Measurements from ENCODE around the gene MYH9.

MYH9 gene

DNA sequence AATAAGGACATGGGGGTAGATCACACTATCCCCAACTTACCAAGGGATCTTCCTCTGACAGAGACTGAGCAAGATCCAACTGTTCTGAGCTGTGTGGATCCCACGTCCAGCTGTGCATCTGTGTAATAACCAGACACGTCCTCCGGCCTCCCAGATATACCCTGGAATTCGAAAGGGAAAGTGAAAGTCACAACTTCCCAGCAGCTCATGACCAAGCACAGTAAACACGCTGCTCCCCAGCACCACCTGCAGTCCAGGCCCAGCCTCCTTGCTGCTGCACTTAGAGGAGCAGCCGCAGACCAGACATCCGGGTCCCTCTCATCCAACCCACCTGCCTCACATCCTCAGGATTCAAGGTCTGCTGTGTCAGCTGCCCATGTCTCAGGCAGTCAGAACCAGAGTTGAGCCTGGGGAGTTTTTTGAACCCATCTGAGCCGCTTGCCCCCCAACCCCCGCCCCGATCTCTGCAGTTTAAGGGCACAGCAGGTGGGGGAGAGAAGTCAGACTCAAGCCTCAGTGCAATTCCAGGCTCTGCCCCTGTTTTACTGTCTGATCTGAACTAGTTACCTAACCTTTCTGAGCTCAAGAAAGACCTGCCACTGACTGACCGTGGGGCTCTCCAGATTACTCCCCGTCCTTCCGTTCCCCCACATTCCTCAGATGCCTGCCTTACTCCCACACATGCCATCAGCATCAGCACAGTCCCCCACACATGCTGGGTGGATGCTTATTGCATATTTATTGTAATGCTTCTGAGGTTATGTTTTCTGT, 148.2 kb downstream of the MYH9 start, which contains the start of gene APOL2:
APOL2 (minus strand) TSS at position 127 of the 771 bp plus-strand sequence. CDS start 6,365 bp downstream, outside the sequence.
- peak; percentile 87 for DNase-seq

DNA sequence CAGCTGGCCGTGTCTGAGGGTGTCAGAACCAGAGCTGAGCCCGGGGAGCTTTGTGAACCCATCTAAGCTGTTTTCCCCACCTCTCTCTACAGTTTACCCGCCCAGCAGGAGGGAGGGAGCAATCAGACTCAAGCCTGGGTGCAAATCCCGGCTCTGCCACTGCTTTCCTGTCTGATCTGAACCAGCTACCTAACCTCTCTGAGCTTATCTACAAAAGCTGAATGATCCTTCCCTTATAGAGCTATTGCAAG, 148.7 kb downstream of the MYH9 start:
- DNase-seq = no peak

DNA sequence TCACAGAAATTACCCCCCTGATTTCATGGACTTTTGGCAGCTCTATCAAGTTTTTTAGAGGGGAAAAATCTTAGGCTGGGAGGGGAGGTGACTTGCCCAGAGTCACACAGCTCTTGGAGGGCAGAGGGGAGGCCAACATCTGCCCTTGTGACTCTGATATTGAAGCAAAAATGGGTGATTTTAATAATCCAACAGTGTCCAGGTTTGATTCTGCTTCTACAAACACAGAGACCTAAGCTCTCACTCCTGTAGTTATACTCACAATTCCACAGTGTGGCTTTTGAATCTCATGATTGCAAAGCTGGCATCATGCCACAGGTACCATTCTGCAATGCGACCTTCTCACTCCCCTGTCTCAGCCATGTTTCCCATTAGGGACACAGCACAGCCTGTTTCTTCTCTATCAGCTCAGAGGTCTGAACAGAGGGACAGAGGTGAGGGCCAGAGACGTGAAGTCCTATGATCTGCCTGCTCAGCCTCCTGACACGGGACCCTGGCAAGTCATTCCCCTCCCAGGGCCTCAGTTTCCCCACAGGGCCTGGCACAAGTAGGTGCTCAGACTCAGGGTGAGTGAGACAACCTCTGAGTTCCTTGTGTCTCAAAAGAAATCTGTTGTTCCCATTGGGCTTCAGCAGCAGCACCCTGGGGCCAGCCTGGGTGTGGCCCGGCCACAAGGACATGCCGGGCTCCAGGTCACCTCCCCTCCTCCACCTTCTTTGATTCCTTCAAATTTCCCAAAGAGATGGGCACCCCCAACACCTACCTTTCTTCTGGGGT, 149.2 kb downstream of the MYH9 start:
- DNase-seq = no peak

DNA sequence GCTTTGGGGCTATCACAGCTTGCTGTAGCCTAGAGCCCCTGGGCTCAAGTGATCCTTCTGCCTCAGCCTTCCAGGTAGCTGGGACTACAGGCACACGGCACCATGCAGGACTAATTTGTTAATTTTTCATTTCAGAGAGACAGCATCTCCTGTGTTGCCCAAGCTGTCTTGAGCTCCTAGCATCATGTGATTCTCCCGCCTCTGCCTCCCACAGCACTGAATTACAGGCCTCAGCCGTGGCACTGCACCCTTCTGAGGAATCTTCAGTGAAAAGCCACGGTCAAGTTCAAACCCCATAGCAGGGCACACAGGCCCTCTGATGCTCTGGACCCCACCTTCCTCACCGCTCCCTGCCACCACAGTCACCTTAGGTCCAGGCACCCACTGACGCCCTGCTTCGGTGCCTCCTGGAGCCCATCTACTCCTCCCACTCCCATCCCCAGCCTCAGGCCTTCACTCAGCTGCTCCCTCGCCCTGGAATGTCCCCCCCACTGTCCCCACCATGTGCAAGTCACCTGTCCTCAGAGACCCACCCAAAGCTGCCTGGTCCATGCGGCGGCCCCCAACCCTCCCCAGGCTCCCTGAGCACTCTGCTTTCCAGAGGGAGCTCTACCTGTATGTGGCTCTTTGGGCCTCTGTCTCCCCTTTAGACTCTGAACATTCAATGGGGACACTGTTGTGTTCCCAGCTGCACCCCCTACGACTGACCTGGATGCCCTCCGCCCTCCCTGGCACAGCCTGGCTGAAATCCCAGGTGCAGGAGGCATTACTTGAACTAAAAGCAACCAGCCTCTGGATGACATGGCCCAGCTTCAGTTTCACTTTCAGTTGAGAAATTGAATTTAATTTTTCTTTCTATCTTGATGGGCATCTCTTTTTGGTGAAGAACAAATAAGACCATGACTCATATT, 150.1 kb downstream of the MYH9 start:
- peak; percentile 51 for DNase-seq

DNA sequence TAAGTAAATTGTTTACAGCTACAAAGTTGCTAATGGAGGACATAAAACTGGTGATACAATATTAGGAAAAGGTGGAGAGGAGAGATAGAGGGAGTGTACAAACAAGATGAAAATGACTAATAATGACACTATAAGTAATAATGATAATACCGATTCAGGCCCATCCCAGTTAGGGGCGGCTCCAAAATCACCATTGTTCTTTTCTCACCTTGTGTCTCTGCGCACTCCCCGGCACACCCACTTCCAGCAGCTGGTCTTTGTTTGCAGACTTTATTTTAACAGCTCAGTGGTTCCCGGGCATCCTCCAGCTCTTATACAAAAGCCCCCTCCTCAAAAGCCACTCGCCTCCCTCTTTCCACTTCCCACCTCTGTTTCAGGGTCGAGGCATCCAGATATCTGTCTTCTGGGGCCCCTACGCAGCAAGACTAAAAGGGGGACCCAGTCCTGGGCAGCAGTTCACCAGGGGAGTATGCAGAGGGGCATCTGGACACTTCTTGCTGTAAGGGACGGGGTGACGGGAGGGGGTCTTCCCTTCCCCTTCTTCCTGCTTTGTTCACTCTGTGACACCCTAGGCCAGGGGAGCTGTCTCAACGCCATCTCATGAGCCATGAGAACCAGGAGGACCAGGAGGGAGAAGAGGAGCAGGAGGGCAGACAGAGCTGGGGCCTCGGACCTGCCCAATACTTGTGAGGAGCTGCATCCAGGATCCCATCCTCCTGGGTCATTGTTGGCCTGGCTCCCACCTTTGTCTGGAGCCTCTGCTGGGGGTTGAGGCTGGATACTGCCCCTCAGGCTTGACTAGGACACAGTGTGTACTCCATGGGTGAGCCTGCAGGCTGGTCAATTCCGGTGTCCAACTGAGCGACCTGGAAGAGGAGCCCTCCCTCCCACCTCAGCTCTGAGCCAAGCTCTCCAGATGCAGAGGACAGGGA, 151.1 kb downstream of the MYH9 start:
- no peak for DNase-seq

DNA sequence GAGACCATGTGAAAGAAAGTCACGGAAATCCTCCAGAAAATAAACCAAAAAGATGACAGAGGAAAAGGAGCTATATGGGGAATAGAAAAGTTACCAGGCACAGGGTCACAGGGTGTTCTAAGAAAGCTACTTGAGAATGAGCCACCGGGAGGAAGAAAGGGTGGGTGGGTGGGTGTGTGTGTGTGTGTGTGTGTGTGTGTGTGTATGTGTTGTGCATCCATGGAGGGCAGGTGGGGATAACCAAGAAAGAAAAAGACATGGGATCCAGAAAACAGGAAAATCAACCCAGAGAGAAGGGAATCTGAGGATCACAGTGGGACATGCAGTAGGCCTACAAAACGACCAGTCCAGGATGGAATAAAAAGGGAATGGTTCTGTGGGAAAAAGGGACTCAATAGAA, 152.2 kb downstream of the MYH9 start:
- DNase-seq = no peak

DNA sequence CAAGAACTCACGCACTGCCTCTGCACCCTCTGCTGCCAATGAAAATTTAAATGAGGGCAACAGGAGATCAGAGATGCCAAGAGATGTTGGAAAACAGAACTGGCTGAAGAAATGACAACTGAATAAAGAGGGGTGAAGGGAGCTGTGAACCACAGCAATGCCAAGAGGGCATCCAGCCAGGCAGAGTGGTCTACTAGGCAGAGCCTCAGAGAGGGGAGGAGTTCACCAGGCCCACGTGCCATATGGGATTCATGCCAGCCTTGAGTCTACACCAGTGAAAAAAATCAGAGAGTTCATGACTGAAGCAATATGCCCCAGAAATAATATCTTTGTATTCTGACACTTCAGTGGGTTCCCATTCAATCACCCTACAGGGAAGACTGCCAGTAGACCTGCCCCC, 152.8 kb downstream of the MYH9 start:
- no peak for DNase-seq

DNA sequence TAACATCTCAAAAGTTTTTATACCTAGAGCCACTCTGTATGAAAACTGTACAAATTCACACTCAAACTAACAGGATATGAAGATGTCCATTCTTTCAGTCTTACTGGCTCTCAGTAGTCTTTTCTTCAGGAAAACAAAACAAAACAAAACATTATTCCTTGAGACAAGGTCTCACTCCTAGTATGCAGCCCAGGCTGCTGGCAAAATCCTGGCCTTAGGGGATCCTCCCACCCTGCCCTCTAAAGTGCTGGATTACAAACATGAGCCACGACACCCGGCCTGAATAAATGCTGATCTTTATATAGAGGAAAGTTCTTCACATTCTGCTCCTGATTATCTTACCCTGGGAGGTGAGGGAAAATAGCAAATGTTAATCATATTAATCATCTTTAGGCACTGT, 153.6 kb downstream of the MYH9 start:
- no peak for DNase-seq

DNA sequence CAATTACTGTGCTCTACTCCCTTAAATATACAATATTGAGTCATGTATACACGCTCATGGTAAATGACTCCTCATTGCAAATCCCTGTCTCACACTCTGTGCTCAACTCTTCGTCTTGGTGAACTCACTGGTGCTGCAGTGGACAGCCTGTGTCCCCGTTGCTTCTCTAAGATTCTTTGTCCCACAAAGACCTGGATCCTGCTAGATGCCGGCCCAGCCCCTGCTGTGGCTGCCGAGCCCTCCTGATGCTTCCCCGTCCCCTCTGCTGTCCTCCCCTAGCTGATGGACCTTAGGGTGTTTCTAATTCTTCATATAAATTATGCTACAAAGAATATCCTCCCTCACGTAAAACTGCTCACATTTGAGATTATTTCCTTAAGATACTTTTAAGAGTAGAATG, 154.0 kb downstream of the MYH9 start:
- no peak for DNase-seq

DNA sequence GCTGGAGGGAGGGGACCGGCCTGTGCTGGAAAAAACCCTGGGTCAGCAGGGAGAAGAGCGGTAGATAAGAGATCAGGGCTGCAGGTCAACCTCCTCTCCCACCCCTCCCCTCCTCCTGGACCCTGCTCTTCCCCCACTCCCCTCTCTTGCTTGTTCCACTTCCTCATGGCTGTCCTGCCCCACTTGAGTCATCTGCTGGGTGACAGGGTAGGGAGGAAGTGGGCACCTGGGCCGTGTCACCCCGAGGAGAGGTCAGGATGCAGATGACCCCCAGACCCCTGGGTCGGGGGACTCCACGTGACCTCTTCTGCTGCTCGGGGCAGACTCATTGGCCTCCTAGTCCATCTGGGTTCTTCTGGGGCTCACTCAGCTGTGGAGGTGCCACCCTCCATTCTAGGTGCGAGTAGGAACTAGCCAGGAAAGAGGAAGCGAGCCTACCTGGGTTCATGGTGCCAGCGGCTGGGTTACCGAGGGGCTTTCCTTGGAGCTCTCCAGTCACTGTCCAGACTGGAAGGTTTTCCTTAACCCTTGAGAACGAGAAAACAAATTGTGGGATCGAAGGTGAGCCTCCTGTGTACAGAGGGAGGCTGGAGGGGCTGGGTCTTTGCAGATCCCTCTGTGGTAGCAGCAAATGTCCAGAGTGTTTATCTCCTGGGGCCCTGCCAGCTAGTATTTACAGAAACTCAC, 154.9 kb downstream of the MYH9 start:
- no peak for DNase-seq

Measured in CD4-positive, alpha-beta T cell treated with Interleukin-4 for 4 hours (primary cell).